GM12878 (cell line): Measurements from ENCODE around the gene GPC6. TPM values are rescaled to one million over a fixed set of nuclear protein-coding genes. Genes with fewer than 3 reads are reported as not detected.

ENCODE experiments used
- ATAC-seq: fragments of 200-7000 bp; cut with Tn5 transposase; 3 replicates; pipeline ENCODE4 v1.9.1; 2020; ENCODE audit warnings: mild to moderate bottlenecking, moderate library complexity
- BruUV-seq: library from RNA; stranded (reverse); fragments of 400-500 nt; replicated peaks from 2 replicates; lab custom pipeline; 2021; lab: Mats Ljungman, UMichigan
- CTCF ChIA-PET: fragments of 300-600 bp; sonication (Branson Sonifier 250); formaldehyde crosslinking; extraction: SDS; loops from one replicate; lab custom pipeline; 2021; ENCODE audit warnings: inconsistent platforms; lab: Yijun Ruan, JAX
- POLR2A ChIA-PET: fragments of 350-600 bp; formaldehyde crosslinking; extraction: SDS; loops from one replicate; lab custom pipeline; 2021; ENCODE audit warnings: inconsistent platforms; lab: Charles Lee
- RAD21 ChIA-PET: fragments of 300-600 bp; sonication (Branson Sonifier 250); formaldehyde crosslinking; loops from one replicate; lab custom pipeline; 2023; ENCODE audit warnings: antibody characterized with exemption; ENCODE audit not compliant: unreplicated experiment; lab: Charles Lee
- SMC1A ChIA-PET: fragments of 300-600 bp; sonication (Branson Sonifier 250); formaldehyde crosslinking; loops from one replicate; lab custom pipeline; 2023; ENCODE audit not compliant: unreplicated experiment, uncharacterized antibody; lab: Charles Lee
- DNase-seq: peaks from one replicate; pipeline ENCODE4 v3.0.0-alpha.2; 2011; ENCODE audit warnings: low read depth, low spot score
- FAIRE-seq: peaks from 3 replicates; lab custom pipeline; 2011; peaks lifted over from hg19 to GRCh38; lab: Jason Lieb, UNC
- H2AFZ ChIP-seq: 2 replicates; pipeline ENCODE4 v1.6.0; 2011; ENCODE audit warnings: low read depth, low read length, control low read depth; ENCODE audit not compliant: control insufficient read depth
- H3K27ac ChIP-seq: 2 replicates; pipeline ENCODE4 v1.5.1; 2011; ENCODE audit warnings: control low read depth; ENCODE audit not compliant: control insufficient read depth, insufficient read depth
- H3K27me3 ChIP-seq, 2 experiments: replicated peaks in 1 of 2; 2 replicates each; pipeline versions ENCODE4 v1.6.0 to v1.6.1; 2011; ENCODE audit warnings: low read length in 1 of 2; ENCODE audit not compliant: control insufficient read depth in 2 of 2, insufficient read depth in 2 of 2
- H3K36me3 ChIP-seq, 2 experiments: 2 replicates each; pipeline ENCODE4 v1.5.1; 2011; ENCODE audit warnings: low read length in 1 of 2; ENCODE audit not compliant: control insufficient read depth in 2 of 2, insufficient read depth in 2 of 2
- H3K4me1 ChIP-seq: 2 replicates; pipeline ENCODE4 v1.6.1; 2011; ENCODE audit warnings: mild to moderate bottlenecking, low read length, moderate library complexity, mixed read lengths; ENCODE audit not compliant: control insufficient read depth, insufficient read depth
- H3K4me2 ChIP-seq: 2 replicates; pipeline ENCODE4 v1.6.0; 2011; ENCODE audit warnings: control low read depth; ENCODE audit not compliant: control insufficient read depth, insufficient read depth
- H3K4me3 ChIP-seq: fragments of 200-600 bp; sonication (generic); 2 replicates; pipeline ENCODE4 v1.5.1; 2016
- H3K79me2 ChIP-seq: 2 replicates; pipeline ENCODE4 v1.6.0; 2011; ENCODE audit warnings: low read length; ENCODE audit not compliant: control insufficient read depth, insufficient read depth
- H3K9ac ChIP-seq: 2 replicates; pipeline ENCODE4 v1.8.0; 2011; ENCODE audit warnings: low read length, control low read depth, mixed read lengths; ENCODE audit not compliant: control insufficient read depth, insufficient read depth
- H3K9me3 ChIP-seq: replicated peaks from 3 replicates; pipeline ENCODE4 v1.5.1; 2011; ENCODE audit warnings: mild to moderate bottlenecking, low read length; ENCODE audit not compliant: control insufficient read depth, insufficient read depth
- H4K20me1 ChIP-seq: 2 replicates; pipeline ENCODE4 v1.6.0; 2011; ENCODE audit not compliant: control insufficient read depth, insufficient read depth
- EZH2 ChIP-seq: IDR thresholded peaks from 2 replicates; pipeline ENCODE4 v1.6.1; 2012; ENCODE audit warnings: low read depth, mild to moderate bottlenecking, control low read depth, inconsistent platforms, low read length, borderline replicate concordance; ENCODE audit not compliant: control insufficient read depth
- FOXK2 ChIP-seq: fragments of 450-650 bp; IDR thresholded peaks from 2 replicates; pipeline ENCODE4 v1.6.1; 2017; ENCODE audit warnings: mild to moderate bottlenecking, moderate library complexity
- HCFC1 ChIP-seq: fragments of 150-350 bp; IDR thresholded peaks from 2 replicates; pipeline ENCODE4 v1.6.1; 2014; ENCODE audit warnings: low read length
- HDAC2 ChIP-seq: fragments of 200-600 bp; sonication (generic); IDR thresholded peaks from 2 replicates; pipeline ENCODE4 v1.6.1; 2017
- MYC ChIP-seq: IDR thresholded peaks from 2 replicates; pipeline ENCODE4 v1.6.1; 2011; ENCODE audit warnings: mild to moderate bottlenecking, low read length, moderate library complexity, inconsistent platforms; ENCODE audit not compliant: insufficient read depth, insufficient replicate concordance, insufficient read length, severe bottlenecking
- NKRF ChIP-seq: fragments of 450-650 bp; conservative IDR thresholded peaks from 2 replicates; pipeline ENCODE4 v1.6.1; 2017; ENCODE audit warnings: mild to moderate bottlenecking, moderate library complexity
- NR2C2 ChIP-seq: IDR thresholded peaks from 2 replicates; pipeline ENCODE4 v1.6.1; 2011; ENCODE audit warnings: borderline replicate concordance, low read depth; ENCODE audit not compliant: control insufficient read depth, insufficient read length
- NR2F1 ChIP-seq: fragments of 450-650 bp; conservative IDR thresholded peaks from 2 replicates; pipeline ENCODE4 v1.6.1; 2017; ENCODE audit warnings: mild to moderate bottlenecking
- PAX8 ChIP-seq: fragments of 450-650 bp; IDR thresholded peaks from 2 replicates; pipeline ENCODE4 v1.6.1; 2017; ENCODE audit warnings: mild to moderate bottlenecking, moderate library complexity
- RUNX3 ChIP-seq: IDR thresholded peaks from 2 replicates; pipeline ENCODE4 v1.6.1; 2012; ENCODE audit warnings: low read length, inconsistent platforms
- TCF7 ChIP-seq: IDR thresholded peaks from 2 replicates; pipeline ENCODE4 v1.6.1; 2014; ENCODE audit warnings: antibody characterized with exemption, borderline replicate concordance
- YBX1 ChIP-seq: fragments of 450-650 bp; IDR thresholded peaks from 2 replicates; pipeline ENCODE4 v1.6.1; 2016; ENCODE audit warnings: antibody characterized with exemption
- ZBTB4 ChIP-seq: fragments of 450-650 bp; formaldehyde crosslinking; IDR thresholded peaks from 2 replicates; pipeline ENCODE4 v1.4.0; 2022; ENCODE audit warnings: mild to moderate bottlenecking, moderate library complexity
- ZNF207 ChIP-seq: fragments of 450-650 bp; IDR thresholded peaks from 2 replicates; pipeline ENCODE4 v1.6.1; 2014; ENCODE audit warnings: antibody characterized with exemption, mild to moderate bottlenecking, borderline replicate concordance
- ZNF687 ChIP-seq: fragments of 450-650 bp; IDR thresholded peaks from 2 replicates; pipeline ENCODE4 v1.6.1; 2017; ENCODE audit warnings: mild to moderate bottlenecking, moderate library complexity
- WGBS: methylation state at CpG from one replicate; pipeline ENCODE4 v1.1.6; 2016; ENCODE audit warnings: low lambda C conversion rate; ENCODE audit not compliant: insufficient replicate concordance, insufficient coverage; ENCODE audit errors: missing lambda C conversion rate; 5-methylcytosine and 5-hydroxymethylcytosine counted together
- in situ Hi-C: fragments of 300-500 bp; cut with MboI; formaldehyde crosslinking; loops from 9 replicates; pipeline ENCODE4 v1.14.3; 2018; ENCODE audit warnings: mixed read lengths
- intact Hi-C: fragments of 100-400 bp; cut with micrococcal nuclease; formaldehyde crosslinking; loops from one replicate; pipeline ENCODE4 v1.14.2; 2022; ENCODE audit not compliant: unreplicated experiment
- polyA plus RNA-seq, 11 experiments: library from polyadenylated mRNA; depleted of rRNA in 4 of 11; unstranded in 6 of 11; stranded (reverse) in 5 of 11; fragments of >200 nt; fragmentation: Nextera tagmentation in 4 of 11; fragmentation: Illumina TruSeq in 1 of 11; extraction: Ambion mirVana in 4 of 11; extraction: Trizol in 1 of 11; gene quantifications; 1 replicate in 1 of 11; 2 replicates in 10 of 11; pipeline versions ENCODE4 v1.2.1 to v1.2.3, GENCODE V29; 2011 to 2016; ENCODE audit warnings: inconsistent platforms in 2 of 11, missing spikeins in 2 of 11, low read depth in 1 of 11
- total RNA-seq, 4 experiments: library from RNA; depleted of rRNA in 3 of 4; stranded (reverse); fragments of >200 nt in 3 of 4; fragmentation: Illumina TruSeq in 1 of 4; extraction: Trizol in 1 of 4; gene quantifications; 2 replicates each; pipeline versions ENCODE4 v1.2.1 to v1.2.3, GENCODE V29; 2013 to 2021

Gene GPC6
- total and polyA plus RNA-seq, 10 of the 15 experiments (the other 5 are each of a cell fraction or from before 2014, with no cell fraction given): 0.03 to 0.04 (median 0.03) TPM; not detected in 7

- Histone ChIP-seq H3K4me1 (no peaks in the 10 kb centered on the region), H3K79me2 (no peaks in the 10 kb centered on the region), H3K27ac (no peak overlapping the region), H3K27me3 (no peaks in the 10 kb centered on the region), H3K9me3 (no peaks in the 10 kb centered on the region), H3K4me3 (no peak overlapping the region), H4K20me1 (no peaks in the 10 kb centered on the region), H3K9ac (no peak overlapping the region), H3K4me2 (no peak overlapping the region), H3K36me3 (no peaks in the 10 kb centered on the region), H2AFZ (no peak overlapping the region)
- BruUV-seq: no TSS peak
- WGBS: 26% methylated on average over 6 of the region's 6 CpGs
- intact Hi-C loops (no loop called here), in situ Hi-C loops (no loop called here)
- CTCF ChIA-PET: interaction anchor here (1.1 kb wide), 1 partner anchor 258 kb away, joined by 3 read pairs; no protein-coding TSS in a partner anchor
- POLR2A ChIA-PET: no interaction called here
- ATAC-seq (no peak), FAIRE-seq (no peak), DNase-seq (no peak)
- SMC1A ChIA-PET: no interaction called here
- RAD21 ChIA-PET: no interaction called here
- no peak for TF ChIP-seq ZBTB4 (CRISPR knock-in tag)
- no peak for TF ChIP-seq NR2F1
- no peak for TF ChIP-seq TCF7
- no peak for TF ChIP-seq NKRF
- TF ChIP-seq ZNF687: no peak
- no peak for TF ChIP-seq EZH2
- TF ChIP-seq HDAC2: no peak
- TF ChIP-seq FOXK2: no peak
- no peak for TF ChIP-seq RUNX3
- TF ChIP-seq YBX1: no peak
- TF ChIP-seq PAX8: no peak
- TF ChIP-seq NR2C2: no peak
- no peak for TF ChIP-seq MYC
- TF ChIP-seq HCFC1: no peak
- no peak for TF ChIP-seq ZNF207
Measured at GRCh38 chr13:93762708-93763426, 536.3 kb downstream of the GPC6 start.
